ENCODE measurements around the gene FAM3A. TPM values are rescaled to one million over a fixed set of nuclear protein-coding genes. Genes with fewer than 3 reads are reported as not detected.

FAM3A gene
- total RNA-seq, 4 donors from 2014 or later: 27.7 to 58.3 (median 34.7) TPM

DNA sequence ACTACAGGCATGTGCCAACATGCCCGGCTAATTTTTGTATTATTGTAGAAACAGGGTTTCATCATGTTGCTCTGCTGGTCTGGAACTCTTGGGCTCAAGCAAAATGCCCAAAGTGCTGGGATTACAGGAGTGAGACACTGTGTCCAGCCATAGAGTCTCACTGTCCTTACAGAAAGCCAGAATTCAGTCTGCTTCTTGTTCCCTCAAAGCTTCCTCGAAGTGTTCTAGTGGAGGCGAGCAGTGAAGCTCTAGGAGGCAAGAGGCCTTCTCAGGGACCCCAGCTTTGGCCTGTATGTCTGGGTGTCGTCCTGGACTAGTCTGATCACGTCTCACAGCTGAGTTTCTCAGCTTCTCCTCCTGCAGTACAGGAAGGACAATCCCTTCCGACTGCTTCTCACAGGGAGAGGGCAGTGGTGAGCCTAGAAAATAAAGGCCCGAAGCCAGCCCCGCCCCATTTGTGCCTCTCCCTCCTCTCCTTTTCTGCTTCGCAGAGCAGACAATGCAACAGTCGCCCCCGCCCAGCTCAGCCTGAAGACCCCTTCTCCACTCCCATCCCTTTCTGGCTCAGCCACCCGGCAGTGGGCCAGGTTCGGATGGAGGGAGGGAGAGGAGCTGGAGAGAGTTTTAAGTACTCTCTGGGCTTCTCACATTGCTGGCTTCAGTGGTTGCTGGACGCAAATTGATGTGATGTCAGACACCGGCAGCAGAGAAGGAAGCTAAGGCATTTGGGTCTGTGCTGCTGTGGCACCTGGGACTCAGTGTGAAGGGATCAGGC, 11.1 kb upstream of the FAM3A start:
- DNase-seq (ENCODE audit: low spot score) (no peak), ATAC-seq (ENCODE audit: low FRiP score) (peak; percentile 65)
- no peak for TF ChIP-seq CTCF (IDR thresholded peaks at IDR 0.05)

DNA sequence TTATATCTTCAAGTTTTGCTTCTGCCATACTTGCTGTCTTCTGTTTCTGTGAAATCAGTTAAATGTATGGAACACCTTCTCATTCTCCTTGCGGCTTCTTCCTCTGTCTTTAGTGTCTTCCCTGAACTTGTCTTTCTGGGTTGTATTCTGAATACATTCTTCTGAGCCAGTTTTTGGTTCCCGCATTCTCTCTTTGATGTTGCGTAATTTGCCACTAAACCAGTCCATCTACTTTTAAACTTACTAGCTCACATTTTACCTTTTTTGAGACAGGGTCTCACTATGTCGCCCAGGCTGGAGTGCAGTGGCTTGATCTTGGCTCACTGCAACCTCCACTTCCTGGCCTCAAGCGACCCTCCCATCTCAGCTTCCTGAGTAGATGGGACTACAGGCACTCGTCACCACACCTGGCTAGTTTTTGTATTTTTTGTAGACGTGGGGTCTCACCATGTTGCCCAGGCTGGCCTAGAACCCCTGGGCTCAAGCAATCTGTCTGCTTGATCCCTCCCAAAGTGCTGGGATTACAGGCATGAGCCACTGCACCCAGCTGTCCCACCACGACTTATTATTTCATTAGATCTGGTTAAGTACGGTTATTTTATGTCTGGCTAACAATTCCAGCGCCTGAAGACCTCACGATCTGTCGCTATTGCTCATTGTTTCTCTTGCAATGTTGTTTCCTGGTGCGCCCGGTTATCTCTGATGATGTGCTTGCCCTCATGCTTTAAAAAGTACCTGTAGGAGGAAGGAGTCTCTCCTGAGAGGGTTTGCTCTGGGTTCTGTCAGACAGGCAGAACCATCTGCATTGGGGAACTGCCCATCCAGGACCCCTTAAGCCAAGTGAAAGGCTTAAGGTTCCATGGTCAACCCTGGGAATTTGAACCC, 9.8 kb upstream of the FAM3A start:
- no peak for TF ChIP-seq CTCF (IDR thresholded peaks at IDR 0.05)
- ATAC-seq (ENCODE audit: low FRiP score) (no peak), DNase-seq (ENCODE audit: low spot score) (no peak)

- ATAC-seq (ENCODE audit: low FRiP score) (no peak), DNase-seq (ENCODE audit: low spot score) (no peak)
- TF ChIP-seq CTCF (IDR thresholded peaks at IDR 0.05): no peak
These were observed 3.4 kb upstream of the FAM3A start for GRCh38 chrX:154519389-154519788.

GRCh38 chrX:154517101-154517781, 1.2 kb upstream of the FAM3A start:
- ATAC-seq (ENCODE audit: low FRiP score) (no peak), DNase-seq (ENCODE audit: low spot score) (no peak)
- no peak for TF ChIP-seq CTCF (IDR thresholded peaks at IDR 0.05)

GRCh38 chrX:154516656-154517100, 646 bp upstream of the FAM3A start:
- TF ChIP-seq CTCF (IDR thresholded peaks at IDR 0.05): no peak
- DNase-seq (ENCODE audit: low spot score) (no peak), ATAC-seq (ENCODE audit: low FRiP score) (peak; percentile 55)

DNA sequence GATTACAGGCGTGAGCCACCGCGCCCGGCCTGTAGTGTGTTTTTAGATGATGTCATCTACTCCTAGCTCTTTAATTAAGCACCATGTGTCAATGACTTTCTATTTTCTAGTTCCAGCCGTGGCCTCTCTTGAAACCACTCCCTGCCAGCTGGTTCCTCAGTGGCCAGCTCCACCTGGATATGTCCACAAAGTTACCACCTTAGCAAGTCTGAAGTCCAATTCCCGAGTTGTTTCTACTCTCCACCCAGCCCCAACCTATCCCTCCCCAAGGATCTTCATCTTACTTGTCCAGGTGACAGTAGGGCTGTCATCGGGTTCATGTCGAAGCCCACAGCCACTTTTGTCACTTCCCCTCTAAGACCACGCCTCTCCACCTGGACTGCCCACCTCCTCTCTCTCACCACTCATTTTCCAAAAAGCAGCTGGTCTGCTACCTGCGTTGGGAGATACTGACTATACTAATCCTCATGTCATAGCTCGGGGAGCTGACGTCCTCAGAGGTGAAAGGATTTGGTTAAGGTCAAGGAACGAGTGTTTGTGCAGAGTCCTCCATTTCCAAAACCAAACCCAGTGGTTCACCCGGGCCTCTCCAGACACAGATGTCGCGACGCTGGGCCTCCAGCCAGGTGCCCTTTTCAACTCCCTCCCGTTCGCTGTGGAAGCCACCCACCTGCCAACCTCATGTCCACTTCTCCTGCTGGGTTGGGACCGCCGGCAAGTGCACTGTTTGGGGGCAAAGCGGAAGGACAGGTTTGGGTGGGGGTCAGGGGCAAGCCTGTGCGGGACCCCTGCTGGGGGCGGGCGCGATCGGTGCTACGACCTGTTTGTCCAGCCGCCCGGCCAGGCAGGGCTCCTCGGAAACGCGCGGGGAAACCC, 704 bp downstream of the FAM3A start:
- DNase-seq (ENCODE audit: low spot score): no peak
- ATAC-seq (ENCODE audit: low FRiP score): peak; percentile 6
- no peak for TF ChIP-seq CTCF (IDR thresholded peaks at IDR 0.05)

All from omental fat pad (tissue), 4 donors.